K562 treated with DMSO at 1 percent for 4 hours (cell line): ENCODE results near the gene CDHR3. TPM values are rescaled to one million over a fixed set of nuclear protein-coding genes. Genes with fewer than 3 reads are reported as not detected.

Experiments used
- total RNA-seq: library from RNA; unstranded; fragments of 300-600 nt; gene quantifications from 2 replicates; pipeline ENCODE4 v1.2.3, GENCODE V29; 2022; ENCODE audit not compliant: insufficient read depth

Gene CDHR3, protein sequence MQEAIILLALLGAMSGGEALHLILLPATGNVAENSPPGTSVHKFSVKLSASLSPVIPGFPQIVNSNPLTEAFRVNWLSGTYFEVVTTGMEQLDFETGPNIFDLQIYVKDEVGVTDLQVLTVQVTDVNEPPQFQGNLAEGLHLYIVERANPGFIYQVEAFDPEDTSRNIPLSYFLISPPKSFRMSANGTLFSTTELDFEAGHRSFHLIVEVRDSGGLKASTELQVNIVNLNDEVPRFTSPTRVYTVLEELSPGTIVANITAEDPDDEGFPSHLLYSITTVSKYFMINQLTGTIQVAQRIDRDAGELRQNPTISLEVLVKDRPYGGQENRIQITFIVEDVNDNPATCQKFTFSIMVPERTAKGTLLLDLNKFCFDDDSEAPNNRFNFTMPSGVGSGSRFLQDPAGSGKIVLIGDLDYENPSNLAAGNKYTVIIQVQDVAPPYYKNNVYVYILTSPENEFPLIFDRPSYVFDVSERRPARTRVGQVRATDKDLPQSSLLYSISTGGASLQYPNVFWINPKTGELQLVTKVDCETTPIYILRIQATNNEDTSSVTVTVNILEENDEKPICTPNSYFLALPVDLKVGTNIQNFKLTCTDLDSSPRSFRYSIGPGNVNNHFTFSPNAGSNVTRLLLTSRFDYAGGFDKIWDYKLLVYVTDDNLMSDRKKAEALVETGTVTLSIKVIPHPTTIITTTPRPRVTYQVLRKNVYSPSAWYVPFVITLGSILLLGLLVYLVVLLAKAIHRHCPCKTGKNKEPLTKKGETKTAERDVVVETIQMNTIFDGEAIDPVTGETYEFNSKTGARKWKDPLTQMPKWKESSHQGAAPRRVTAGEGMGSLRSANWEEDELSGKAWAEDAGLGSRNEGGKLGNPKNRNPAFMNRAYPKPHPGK
- not detected in 2 replicates for total RNA-seq

DNA sequence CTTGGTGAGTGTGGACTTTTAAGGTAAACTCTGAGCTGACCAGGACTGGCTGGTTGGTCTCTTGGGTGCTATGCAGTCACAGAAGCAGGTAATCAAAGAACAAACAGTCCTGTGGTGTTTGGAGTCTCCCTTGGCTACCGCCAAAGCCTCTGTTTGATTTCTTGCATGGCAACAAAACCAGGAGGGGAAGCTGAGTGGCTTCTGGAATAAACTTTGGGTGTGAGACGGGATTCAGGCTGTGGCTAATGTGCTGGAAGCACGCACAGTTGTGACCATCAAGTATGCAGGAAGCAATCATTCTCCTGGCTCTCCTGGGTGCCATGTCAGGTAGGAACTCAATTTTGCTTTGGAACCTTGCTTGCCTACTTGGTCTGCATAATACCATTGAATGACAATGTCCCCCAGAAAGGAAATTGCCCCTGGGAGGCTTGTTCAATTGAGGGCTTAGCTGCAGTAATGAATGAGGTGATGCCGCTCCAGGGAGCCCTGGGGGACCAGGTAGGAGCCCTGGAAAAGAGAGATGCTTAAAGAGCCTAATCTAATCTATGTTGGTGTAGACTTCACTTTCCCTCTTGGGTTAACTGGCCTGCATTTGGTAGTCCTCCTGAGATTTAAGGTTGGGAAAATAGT, at the start of gene CDHR3:
CDHR3 (plus strand) TSS at position 227 of the 630 bp plus-strand sequence; CDS start at position 282, 55 bp downstream.

Other genes starting within 250 kb of the CDHR3 start
- gene ATXN7L1, start 86.7 kb upstream of the CDHR3 start, total RNA-seq, result 4.4 and 8.9 TPM in 2 replicates
- 58.4 and 69.2 TPM in 2 replicates for gene SYPL1, start 149.0 kb downstream of the CDHR3 start, total RNA-seq